HG03159 (cell line): ENCODE results near the gene RIBC2.
"Not testable (repeated sequence)": the region's sequence is repeated elsewhere in the genome, so short reads cannot be mapped to it uniquely, and the experiment has no call there.

Source experiments
- ATAC-seq: cut with Tn5 transposase; IDR thresholded peaks from one replicate; pipeline ENCODE4 v1.9.1; 2021; ENCODE audit warnings: mild to moderate bottlenecking, moderate library complexity; ENCODE audit not compliant: unreplicated experiment

RIBC2 gene

DNA sequence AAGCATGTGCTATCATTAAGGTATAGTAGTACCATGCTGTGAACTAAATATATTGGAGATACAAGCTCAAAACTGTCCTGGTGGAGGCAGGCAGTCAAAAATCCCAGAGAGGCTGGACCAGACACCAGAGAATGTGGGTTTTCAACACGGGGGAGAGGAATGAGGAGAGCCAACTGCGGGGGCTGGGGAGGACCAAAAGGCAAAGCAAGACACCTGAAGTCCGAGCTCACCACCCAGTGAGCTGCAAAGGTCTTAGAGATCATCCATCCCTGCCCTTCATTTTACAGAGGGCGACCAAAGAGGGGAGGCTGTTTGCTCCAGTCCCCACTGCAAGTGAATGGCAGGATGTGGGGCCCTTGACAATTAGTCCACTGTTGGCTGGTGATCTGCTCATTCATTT, 10.0 kb downstream of the RIBC2 start:
- ATAC-seq, result no peak

DNA sequence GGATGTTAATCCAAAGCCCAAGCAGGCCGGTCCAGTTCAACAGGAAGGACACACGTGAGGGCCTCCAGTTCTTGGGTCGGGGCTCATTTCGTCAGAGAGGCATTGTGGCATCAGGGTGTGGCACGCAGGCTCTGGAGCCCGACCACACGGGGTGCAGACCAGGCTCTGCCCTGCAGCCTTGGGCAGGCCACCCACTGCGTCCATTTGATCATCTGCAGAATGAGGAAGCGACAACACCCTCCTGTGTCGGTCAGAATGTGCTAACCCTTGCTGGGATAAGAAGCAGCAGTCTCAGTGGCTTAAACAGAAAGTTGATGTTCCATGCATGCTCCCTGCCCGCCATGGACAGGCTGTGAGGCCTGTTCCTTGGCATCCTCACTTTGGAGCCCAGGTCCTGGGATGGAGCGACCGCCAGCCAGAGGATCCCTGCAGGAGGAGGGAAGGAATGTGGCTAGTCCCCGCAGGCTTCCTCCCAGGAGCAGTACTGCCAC, 10.8 kb downstream of the RIBC2 start:
- no peak for ATAC-seq

DNA sequence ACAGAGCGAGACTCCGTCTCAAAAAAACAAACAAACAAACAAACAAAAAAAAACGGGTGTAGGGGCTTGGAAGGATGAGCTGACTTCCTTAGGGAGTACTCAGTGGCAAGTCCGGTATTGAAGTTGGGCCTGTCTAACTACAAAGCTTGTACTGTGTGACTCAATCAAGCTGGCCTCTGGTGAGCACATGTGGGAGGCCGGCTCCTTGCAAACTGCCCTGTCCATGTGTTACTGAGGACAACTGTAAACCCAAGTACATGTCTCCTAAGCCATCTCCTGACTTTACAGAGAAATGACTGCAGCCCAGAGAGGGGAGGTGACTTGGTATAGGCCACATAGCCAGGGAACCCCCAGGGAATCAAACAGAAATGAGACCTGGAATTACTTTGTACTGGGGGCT, 11.6 kb downstream of the RIBC2 start:
- ATAC-seq, result no peak

DNA sequence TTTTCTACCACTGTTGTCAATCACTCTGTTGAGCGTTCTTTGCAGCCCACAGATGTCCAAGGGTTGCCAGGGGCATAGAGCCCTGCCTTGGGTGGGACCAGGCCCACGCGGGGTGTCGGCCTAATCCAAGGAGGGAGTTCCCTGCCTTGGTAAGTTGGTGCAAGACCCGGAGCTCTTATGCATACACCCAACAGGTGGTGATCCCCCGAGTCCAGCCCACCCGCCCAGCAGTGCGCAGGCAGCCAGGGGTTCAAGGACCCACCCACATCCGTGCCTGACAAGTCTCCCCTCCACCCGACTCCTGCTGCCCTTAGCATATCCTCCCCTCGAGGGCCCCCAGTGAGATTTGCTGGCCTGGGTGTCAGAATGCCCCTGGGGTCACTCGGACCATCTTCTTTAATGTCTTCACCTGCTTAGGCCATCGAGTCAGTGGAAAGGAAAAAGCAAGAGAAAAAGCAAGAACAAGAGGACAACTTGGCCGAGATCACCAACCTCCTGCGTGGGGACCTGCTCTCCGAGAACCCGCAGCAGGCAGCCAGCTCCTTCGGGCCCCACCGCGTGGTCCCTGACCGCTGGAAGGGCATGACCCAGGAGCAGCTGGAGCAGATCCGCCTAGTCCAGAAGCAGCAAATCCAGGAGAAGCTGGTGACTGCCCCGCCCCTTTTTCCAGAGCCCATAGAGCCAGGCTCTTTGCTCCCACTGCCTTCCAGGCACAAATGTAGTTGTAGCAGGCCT, 12.2 kb downstream of the RIBC2 start:
- no peak for ATAC-seq

DNA sequence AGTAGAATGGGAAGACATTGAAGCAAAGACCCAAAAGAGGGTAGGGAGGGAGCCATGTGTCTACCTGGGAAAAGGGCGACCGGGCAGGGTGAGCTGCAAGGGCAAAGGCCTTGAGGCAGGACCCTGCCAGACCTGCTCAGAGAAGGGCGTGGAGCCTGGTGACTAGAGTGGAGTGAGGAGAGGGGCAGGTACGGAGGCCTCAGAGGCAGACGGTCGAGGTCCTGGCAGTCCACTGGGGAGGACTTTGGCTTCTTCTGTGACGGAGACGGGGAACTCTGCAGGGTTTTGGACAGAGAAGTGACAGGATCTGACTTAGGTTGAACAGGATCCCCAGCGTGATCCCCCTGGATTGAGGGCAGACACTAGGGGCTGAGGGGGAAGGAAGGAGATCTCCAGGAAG, 12.9 kb downstream of the RIBC2 start:
- ATAC-seq, result no peak

DNA sequence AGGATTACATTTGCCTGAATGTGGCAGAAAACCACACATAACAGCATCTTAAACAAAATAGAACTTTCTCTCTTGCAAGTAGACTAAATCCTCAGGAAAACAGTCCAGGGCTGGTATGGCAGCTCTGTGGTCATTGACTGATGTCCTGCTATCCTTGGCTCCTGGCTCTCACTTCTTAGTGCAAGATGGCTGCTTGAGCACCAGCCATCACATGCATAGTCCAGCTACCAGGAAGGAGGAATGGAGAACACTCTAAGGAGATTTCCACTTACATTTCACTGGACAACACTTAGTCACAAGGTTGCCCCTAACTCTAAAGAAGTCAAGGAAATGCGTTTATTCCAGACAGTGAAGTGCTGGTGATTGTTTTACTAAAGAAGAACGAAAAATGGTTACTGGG, 13.6 kb downstream of the RIBC2 start:
- ATAC-seq, result no peak

DNA sequence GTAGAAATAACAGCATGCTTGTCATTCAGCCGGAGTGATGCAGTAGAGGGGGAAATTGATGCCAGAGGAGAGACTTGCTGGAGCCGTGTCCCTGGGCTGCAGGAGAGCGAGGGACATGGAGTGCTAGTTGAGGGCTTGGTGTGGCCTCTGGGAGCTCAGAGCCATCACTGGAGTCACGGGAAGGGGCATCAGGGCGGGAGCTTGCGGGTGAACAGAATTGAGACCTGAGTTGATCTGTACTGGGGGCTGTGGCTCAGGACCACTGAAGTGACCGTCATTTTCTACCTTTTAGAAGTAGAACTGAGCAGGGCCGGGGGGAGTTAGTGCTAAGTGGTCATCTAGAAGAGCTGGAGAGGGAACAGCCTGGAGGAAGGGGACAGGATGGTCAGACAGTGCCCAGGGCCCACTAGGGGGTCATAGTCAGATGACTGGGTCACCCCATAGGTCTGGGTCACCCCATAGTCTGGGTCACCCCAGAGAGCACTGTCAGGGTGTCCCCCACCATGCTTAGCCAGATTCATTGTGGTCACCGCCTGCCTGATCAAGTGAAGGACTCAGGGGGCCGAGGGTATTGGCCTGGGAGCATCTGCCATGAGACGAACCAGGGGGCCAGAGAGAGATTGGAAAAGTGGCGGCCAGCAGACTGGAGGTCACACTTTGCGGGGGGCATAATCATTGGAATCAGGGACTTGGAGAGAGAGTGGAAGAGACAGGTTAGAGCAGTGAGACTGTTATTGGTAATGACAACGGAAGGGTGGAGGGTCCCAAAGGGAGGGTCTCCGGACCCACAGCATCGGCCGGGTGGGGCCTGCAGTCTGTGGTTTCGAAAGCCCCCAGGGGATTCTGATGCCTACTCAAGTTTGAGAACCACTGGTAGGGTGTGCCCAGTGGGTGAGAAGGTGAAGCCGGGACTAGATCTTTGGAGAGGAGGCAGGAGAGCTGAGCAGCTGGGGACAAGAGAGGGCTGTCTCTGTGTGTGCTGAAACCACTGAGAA, 15.2 kb downstream of the RIBC2 start:
- ATAC-seq, result no peak

DNA sequence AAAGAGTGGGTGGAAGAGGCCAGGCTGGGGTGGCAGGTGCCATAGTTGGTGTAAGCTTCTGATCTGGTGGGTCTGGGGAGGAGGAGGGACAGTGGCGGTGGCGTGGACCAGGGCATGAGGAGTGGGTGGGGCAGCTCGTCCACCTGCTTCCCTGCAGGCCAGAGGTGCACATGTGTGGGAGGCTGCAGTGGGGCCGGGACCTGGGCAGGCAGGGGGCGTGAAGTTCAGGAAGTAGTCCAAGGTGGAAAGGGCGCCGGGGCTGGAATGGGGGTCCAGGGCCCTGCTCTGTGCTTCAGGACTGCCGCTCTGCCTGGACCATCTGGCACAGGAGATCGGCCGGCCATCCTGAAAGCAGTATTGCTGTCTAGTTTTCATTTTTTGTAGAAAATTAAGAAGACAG, 15.9 kb downstream of the RIBC2 start:
- no peak for ATAC-seq

DNA sequence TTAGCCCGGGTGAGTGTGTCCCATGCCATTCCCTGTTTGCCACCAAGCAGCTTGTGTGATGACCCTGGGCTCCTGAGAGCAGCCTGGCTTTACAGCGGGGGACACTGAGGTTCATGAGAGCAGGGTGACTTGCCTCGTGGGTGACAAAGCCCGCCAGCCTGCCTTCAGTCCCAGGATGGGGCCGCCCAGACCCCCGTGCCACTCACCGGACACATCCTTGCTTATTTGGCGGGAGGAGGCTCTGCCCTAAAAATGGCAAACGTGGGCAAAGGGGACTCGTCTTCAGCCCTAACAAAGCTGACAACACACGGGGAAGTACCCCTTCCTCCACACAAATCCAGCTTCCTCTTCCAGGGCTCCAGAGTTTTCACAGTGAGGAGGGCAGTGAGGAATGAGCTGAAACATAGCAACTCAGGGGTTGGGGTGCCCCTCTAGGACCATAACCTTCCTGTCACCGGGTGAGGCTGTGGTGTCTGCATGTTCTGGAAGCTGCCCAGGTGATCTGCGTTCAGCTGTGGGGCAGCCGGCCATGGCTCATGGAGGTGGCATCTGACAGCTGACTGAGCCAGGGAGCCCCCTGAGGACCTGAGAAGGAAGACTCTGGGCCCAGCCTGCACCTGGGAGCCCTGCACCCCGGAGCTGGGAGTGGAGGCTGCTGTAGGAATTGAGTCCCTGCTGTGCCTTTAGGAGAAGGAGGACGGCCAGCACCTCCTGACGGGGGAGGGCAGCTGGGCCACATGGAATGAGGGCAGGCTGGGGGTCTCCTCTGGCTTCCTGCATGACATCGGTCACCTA, 16.7 kb downstream of the RIBC2 start:
- ATAC-seq, result no peak

DNA sequence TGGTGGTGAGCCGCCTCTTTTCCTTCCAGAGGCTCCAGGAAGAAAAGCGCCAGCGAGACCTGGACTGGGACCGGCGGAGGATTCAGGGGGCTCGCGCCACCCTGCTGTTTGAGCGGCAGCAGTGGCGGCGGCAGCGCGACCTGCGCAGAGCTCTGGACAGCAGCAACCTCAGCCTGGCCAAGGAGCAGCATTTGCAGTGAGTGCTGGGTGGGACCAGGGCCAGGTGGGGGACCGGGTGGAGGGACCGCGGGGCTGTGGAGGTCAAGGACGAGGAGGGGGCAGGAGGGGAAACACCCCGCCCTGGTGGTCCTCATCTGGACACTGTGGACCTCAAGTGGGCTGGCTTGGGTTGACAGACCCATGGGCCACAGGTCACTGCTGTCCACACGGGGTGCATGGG, 17.4 kb downstream of the RIBC2 start:
- no peak for ATAC-seq

DNA sequence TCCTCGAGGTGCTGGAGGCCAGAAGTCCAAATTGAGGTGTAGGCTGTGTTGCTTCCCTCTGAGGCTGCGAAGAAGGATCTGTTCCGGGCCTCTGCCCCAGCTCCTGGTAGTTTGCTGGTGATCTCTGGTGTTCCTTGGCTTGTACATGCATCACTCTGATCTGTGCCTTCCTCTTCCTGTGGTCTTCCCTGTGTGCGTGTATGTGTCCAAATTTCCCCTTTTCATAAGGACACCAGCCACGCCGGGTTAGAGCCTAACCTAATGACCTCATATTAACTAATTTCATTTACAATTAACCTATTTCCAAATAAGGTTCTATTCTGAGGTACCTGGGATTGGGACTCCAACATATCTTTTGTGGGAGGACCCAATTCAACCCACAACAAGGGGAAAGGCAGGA, 21.5 kb downstream of the RIBC2 start:
- ATAC-seq, result no peak

DNA sequence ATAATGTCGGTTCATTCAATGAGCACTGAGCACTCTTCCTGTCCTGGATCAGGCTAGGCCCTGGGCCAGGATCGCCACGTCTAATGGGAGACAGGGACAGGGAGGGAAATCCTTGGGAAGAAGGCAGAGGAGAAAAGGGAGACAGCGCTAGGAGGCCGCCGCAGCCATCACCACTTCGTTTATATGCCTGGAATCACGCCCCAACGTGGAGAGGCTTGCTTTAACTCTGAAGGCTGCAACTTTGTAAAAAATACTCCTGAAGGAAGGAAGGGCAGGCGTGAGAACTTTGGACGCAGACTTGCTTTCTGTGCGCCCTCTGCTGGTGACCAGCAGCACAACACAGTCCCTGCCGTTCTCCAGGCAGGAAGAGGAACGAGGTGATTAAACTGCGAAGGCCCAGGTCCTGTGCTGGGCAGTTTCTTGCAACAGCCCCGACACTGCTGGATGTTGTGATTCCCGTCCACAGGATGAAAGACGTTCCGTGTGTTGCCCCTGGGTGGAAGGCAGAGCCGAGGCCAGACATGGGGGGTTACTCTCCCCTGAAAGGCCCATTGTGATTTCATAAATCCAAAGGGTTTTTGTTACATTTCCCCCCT, 22.1 kb downstream of the RIBC2 start:
- ATAC-seq, result no peak

DNA sequence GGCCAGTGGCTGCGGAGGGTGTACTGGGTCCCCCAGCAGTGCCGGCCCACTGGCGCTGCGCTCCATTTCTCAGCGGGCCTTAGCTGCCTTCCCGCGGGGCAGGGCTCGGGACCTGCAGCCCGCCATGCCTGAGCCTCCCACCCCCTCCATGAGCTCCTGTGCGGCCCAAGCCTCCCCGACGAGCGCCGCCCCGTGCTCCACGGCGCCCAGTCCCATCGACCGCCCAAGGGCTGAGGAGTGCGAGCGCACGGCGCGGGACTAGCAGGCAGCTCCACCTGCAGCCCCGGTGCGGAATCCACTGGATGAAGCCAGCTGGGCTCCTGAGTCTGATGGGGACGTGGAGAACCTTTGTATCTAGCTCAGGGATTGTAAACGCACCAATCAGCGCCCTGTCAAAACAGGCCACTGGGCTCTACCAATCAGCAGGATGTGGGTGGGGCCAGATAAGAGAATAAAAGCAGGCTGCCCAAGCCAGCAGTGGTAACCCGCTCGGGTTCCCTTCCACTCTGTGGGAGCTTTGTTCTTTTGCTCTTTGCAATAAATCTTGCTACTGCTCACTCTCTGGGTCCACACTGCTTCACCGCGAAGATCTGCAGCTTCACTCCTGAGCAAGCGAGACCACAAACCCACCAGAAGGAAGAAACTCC, 23.5 kb downstream of the RIBC2 start:
- not testable (repeated sequence) for ATAC-seq

DNA sequence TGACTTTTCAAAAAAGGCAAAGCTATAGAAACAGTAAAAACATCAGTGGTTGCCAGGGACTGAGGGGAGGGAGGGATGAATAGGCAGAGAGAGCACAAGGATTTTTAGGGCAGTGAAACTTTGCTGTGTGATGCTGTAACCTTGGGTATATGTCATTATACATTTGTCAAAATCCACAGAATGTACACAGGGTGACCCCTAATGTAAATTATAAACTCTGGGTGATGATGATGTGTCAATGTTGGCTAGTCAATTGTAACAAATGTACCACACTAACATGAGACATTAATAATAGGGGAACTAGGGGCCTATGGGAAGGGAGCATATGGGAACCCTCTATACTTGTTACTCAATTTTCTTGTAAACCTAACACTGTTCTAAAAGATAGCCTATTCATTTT, 24.8 kb downstream of the RIBC2 start:
- ATAC-seq, result no peak

DNA sequence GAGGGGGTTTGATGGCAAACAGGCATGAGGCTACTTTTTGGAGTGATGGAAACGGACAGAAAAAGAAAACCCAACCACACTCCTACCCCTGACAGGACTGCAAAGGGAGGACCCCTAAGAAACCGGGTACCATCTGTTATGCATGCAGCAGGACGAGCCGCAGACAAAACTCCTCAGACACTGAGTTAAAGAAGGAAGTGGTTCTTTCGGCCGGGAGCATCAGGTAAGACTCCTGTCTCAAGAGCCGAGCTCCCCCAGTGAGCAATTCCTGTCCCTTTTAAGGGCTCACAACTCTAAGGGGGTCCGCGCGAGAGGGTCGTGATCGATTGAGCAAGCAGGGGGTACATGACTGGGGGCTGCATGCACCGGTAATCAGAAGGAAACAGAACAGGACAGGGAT, 27.2 kb downstream of the RIBC2 start:
- ATAC-seq, result not testable (repeated sequence)

DNA sequence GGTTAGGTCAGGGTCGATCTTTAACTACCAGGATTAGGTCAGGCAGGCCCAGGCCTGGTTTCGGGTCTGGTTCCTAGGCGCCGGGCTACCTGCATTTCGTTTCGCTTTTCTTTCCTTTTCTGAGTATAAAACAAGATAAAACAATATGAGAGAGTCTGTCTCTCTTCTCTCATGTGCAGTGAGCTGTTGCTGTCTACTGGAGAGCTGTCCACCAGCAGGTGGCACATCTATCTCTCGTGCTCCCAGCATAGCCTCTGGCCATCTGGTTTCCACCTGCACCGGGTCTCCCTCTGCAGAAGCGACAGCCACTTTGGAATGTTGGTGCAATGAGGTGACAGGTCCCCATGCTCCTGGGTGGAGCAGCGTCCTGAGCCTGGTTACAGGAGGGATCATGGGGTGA, 27.6 kb downstream of the RIBC2 start:
- no peak for ATAC-seq

DNA sequence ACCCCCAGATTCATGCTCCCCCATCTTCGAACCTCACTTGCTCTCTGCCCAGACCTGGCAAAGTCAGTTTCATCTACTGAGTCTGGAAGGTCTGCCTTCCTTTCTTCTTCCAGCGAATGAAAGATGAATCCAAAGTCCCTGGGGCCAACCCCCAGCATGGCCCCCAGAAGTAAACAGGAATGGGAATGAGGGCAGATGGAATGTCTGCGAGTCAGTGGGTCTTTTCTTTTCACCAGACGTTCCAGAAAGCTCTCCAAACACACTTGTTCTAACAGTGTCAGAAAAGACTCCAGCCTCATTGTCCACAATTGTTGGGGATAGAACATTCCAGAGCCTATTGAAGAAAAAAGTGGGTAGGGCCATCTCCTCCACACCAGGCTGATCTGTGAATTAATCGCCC, 28.6 kb downstream of the RIBC2 start:
- ATAC-seq, result no peak

DNA sequence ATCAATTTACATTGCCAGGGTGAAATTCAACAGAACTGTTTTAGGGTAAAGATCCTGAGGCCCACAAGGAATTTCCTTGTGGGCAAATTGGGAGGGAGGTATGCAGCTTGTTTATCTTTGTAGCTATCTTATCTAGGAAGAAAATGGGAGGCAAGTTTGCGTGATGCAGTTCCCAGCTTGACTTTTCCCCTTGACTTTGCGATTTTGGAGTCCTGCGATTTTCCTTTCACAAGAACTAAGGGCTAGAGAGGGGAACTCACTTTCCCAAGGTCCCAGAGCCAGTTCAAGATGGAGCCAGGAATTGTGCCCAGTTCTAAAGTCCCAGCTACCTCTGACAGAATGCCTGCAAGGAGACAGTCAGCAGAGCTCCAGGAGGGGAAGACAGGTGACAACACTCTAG, 30.7 kb downstream of the RIBC2 start:
- no peak for ATAC-seq

DNA sequence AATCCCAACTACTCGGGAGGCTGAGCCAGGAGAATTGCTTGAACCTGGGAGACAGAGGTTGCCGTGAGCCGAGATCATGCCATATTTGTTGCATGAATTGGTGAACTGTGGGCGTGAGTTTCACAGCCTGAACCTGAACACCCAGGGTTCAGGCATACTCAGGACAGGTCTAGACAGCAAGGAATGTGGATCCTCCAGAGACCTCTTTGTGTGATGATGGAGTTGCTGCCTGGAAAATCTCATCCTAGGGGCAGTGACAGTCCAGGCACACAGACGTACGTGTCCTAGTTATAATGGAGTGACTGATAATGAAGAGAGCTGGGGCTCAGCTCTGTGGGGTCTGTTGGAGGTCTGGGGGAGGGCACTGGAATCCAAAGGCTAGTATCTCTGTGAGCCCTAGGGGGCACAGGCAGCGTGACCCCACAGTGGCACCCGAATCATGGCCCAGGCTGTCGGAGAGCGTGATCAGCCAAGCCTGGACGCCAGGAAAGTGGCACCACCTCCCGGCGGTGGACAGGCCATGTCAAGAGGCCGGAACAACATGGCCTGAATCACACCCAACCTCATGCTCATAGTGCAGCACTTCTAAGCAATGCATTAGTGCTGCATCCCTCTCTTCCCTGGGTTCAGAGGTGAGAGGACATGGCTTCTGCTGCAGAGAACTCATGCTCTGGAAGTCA, 31.7 kb downstream of the RIBC2 start:
- ATAC-seq, result no peak

DNA sequence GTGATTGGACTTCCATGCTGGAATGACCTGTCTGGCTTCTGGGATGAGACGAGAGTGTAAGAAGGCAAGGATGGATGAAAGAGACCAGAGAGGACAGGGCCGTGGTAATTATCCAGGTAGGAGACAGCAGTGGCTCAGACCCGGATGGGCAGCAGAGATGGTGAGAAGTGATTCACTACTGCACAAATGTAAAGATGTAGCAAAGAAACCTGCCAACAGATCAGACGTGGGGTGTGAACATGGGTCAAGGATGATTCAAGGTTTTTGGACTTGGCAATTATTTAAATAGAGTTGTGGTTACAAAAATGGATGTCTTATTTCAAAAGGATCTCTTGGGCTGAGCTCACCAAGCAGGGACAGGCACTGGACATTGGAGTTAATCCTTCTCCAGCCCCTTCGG, 32.7 kb downstream of the RIBC2 start:
- ATAC-seq, result no peak
